NCI-H2196 (cell line): ENCODE measurements around the gene CISD3.

ENCODE experiments used
- DNase-seq: peaks from one replicate; lab custom pipeline; 2025; ENCODE audit not compliant: unreplicated experiment; lab: John Stamatoyannopoulos, UW

The CISD3 gene, protein sequence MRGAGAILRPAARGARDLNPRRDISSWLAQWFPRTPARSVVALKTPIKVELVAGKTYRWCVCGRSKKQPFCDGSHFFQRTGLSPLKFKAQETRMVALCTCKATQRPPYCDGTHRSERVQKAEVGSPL

DNA sequence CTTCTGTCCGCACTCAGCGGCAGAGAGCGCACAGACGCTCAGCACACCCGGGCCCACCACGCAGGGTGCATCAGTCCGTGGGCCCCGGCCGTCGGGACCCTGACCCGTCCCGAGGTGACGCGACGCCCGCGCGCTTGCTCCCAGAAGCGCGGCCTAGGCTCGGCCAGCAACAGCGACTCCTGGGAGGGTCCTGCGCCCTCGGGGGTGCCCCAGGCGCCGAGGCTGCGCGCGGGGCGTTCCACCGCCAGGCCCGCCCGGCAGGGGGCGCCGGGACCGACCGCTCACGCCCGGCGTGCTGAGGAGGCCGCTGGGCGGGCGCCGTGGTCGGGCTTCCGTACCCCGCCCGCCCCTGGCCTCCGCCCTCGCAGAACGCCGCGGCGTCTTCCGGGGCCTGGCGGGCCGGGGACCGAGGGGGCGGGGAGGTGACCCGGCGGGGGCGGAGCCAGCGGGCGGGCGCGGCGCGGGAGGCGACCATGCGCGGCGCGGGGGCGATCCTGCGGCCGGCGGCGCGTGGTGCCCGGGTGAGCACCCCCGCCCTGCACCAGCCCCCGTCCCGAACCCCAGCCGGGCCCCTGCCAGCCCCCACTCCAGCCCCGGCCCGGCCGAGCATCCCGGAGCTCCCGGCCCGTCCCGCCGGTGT is at the start of gene CISD3:
CISD3 (plus strand) TSS at position 456 of the 640 bp plus-strand sequence; CDS start at position 474, 18 bp downstream.
- DNase-seq, result peak; percentile 74

DNA sequence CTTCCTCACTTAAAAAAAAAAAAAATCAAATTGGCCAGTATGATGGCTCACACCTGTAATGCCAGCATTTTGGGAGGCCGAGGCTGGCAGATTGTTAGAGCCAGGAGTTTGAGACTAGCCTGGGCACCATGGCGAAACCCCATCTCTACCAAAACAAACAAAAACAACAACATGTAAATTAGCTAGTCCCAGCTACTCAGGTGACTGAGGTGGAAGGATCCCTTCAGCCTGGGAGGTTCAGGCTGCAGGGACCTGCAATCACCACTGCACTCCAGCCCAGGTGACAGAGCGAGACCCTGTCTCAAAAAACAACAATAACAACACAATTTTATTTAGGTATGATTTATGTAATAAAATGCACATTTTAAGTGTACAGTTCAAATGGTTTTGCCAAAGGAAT is 49.0 kb upstream of the CISD3 start:
- no peak for DNase-seq

DNA sequence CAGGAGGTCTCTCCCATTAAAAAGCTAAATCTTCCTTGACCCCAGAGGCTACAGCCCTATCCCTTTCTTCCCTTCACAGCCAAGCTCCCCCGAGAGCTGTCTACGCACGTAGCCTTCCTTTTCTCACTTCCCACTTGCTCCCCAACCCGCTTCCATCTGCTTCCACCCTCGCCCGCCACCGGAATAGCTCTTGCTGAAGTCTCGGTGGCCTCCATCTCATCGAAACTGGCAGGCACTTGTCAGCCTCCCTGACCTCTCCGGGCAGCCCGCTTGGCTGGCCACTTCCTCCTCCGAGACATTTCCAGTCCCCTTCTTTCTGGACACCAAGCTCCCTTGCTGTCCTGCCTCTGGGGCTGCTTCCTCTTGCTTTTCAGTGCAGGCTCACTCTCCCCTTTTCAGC is 44.6 kb upstream of the CISD3 start:
- DNase-seq, result no peak

DNA sequence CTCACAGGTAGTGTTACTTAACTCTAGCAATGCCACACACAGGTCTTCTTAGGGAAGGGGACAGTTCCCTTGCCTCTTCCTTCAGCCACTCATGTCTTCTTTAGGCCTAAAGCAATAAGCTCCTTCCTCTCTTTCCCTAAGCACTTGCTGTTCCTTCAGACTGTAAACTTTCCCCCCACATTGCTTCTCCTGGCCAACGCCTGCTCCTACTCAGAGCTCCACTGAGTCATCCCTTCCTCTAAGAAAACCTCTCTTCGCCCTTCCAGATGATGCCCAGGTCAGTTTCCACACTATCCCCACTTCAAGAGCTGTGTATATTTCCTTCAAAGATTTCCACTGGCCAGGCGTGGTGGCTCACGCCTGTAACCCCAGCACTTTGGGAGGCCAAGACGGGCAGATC is 42.9 kb upstream of the CISD3 start:
- no peak for DNase-seq

DNA sequence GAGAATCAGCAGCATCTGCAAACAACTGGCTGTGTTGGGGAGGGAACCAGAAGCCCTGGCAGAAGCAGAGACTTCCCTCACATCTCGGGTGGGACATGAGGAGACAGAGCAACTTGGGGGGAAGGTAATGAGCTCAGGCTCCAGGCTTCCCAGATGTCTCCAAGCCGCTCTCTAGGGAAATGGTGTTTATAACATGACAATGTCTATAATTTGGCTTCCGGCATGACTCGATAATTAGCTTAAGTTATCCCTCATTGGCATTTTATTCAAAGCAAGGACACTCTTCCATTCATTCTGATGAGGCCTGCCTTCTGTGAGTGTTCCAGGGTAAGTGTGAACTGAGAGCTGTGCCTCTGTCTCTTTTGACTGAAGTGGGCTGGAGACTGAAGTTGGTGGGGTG is 39.8 kb upstream of the CISD3 start:
- no peak for DNase-seq

DNA sequence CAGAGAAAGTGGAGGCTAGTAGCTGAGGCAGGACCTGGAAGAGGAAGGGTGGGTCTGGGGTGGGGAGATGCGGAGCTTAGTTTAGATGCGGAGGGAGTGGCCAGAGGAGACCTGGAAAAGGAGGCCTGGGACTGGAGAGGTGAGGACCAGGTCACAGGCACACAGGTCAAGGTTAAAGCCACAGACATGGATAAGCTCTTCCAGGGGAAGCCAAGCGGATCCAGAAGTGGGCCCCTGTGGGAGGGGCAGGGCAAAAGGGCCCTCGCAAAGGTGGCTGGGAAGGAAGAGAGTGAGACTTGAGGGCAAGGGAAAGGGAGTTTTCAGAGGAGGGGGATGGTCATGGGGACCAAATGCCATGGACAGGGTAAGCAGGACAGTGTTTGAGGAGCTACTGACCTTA is 39.0 kb upstream of the CISD3 start:
- no peak for DNase-seq

DNA sequence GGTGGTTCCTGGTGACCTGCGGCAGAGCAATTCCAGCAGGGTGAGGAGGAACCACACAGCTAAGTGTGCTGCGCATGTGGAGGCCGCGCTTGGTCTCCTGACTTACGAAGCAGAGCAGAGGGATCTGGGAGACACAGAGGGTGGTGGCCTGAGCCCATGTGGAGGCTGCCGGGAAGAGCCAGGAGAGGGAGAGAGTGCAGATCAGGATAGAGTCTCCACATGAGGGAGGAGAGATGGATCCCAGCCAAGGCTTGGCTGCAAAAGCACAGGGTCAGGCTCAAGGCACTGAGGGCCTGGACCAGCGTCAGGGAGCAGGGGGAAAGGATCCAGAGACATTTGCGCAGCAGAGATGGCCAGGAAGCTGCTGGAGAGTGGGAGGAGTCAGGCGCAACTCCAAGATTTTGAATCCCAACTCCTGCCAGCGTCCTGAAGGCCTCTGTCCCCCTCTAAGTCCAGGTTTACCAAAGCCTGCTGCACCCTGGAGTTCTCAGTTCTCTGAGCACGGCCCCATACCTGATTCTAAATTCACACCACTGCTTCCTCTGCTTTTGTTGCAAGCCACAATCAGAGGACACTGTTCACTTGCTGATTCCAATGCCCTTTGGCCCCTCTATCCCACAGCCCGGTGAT is 36.3 kb upstream of the CISD3 start:
- peak; percentile 59 for DNase-seq

DNA sequence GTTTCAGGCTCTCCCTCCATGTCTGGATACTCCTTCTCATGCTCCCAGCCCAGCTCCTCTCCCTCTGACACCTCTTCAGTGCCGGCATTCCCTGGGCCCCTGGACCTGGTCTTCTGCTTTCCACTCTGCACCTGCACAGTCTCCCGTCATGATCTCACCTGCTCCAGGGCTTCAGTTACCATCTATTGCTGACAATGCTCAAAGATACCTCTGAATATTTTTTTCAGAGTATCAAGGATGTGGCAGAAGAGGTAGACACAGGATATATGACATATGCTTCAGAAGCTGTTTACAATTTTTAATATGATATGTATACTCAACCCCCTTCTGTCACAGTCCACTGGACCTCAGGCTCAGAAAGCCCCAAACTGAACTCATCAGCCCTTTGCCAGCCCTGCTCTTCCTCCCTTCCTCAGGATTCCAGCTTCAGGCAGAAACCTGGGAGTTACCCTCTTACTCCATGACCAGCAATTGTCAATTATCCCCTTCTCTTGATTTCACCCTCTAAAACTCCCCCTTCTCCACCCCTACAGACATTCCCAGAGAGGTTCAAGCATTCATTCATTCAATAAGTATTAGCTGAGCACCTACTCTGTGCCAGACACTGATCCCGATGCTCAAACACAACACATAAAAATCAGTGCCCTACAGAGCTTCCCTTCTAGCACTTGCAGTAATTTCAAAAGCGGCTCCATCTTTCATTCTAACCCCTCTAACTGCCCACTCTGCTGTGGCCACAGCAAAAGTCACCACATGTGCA is 32.9 kb upstream of the CISD3 start:
- peak; percentile 14 for DNase-seq

DNA sequence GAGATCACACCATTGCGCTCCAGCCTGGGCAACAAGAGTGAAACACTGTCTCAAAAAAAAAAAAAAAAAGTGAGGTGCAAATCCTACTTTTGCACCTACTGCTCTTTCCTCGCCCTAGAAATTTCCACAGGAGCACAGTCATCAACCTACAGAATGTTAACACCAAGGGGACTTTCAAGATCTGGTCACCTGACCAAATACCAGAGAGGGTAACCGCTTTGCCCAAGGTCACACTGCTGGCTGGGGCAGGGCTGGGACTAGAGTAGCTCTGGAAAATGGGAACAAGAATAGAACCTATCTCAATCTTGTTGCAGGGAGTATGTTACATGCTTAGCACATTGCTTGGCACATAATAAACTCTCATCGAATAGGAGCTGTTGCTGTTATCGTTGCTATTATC is 31.4 kb upstream of the CISD3 start:
- no peak for DNase-seq

DNA sequence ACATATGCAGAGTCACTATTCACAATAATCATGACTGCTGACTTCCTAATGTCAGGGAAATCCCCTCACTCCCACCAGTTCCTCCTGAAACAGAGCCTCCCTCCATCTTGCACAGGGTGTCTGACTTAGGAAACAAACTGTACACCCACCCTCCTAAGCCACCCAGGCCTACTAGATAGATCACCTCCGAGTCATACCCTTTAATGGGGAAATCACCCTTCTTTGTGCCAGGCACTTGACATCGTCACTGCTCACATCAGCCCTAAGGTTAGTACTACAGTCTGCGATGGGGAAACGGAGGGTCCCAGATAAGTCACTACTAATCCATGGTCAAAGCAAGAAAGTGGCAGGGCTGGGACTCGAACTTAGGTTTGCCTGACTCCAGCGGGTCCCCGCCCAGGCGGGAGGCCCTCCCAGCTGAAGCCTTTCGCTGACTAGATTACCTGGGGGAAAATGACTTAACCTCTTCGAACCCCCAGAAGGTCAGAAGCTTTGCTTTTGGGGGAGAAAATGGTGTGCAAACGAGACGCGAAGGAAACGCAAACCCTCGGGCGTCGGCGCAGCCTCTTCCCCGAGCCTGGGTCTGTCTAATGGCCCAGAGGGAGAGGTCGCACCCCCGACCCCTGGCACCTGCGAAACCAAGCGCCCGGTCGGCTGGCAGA is 28.5 kb upstream of the CISD3 start:
- peak; percentile 15 for DNase-seq

DNA sequence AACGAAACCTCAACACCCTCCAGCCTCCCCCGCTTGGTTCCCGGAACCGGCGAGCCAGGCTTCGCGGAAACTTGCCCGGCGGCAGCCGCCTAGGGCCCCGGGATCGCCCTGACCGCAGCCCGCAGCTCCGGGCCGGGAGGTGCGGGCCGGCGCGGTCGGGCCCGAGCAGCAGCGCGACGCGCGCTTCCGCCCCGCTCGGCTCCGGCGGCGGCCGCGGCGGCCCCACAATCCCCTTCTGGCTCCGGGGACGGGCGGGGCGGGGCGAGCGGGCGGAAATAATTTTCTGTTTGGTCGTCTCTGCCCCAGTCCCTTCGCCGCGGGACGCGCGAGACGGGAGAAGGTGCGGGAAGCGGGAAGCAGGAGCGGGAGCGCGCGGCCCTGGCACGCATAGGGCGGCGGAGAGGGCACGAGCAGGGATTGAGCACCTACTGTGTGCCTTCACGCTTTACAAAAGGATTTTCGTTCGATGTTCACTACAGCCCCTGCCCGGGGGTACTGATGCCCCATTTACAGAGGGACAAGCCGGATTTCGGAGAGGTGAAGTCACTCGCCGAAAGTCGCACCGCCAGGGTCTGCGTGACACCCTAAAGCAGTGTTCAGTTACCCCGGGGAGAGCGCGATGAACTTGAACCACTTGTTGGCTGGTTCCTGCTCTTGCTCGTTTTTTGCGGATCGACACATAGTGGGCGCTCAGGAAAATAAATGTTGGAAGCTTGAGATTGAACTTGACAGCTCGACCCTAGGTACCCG is 27.8 kb upstream of the CISD3 start:
- DNase-seq, result peak; percentile 78

DNA sequence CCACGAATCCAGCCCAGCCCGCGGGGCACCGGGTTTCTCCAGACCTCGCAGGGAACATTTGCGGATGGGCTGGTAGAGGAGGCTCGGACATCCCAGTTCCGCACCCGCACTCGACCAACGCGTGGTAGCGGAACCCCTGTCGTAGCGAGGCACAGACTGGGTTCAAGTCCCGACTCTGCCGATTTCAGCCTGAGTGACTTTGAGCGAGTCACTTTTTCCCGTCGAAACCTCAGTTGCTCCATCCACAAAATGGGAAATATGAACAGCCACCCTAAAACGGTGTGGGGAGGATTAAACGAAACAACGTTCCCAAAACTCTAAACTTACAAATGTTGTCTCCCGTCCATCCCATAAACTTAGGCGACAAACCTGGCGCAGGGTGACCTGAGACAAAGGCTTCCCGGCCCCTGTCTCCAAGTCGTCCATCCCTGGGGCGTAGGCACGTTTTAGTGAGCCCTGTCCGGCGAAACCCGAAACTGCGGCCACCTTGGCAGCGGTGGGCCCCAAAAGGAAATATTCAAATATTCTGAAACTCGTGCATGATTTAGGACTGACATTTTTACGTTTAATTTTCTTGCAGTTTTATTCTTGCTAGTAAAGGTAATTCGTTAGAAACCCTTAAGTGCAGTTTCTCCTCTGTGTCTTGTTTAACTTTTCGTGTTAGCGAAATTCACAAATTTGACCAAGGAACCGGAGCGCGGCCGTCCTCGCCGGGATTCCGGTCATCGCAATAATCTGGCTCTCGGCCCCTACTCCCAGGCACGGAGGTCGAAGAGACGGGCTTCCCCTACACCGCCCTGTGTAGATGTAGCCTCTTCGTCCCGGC is 27.0 kb upstream of the CISD3 start:
- no peak for DNase-seq

DNA sequence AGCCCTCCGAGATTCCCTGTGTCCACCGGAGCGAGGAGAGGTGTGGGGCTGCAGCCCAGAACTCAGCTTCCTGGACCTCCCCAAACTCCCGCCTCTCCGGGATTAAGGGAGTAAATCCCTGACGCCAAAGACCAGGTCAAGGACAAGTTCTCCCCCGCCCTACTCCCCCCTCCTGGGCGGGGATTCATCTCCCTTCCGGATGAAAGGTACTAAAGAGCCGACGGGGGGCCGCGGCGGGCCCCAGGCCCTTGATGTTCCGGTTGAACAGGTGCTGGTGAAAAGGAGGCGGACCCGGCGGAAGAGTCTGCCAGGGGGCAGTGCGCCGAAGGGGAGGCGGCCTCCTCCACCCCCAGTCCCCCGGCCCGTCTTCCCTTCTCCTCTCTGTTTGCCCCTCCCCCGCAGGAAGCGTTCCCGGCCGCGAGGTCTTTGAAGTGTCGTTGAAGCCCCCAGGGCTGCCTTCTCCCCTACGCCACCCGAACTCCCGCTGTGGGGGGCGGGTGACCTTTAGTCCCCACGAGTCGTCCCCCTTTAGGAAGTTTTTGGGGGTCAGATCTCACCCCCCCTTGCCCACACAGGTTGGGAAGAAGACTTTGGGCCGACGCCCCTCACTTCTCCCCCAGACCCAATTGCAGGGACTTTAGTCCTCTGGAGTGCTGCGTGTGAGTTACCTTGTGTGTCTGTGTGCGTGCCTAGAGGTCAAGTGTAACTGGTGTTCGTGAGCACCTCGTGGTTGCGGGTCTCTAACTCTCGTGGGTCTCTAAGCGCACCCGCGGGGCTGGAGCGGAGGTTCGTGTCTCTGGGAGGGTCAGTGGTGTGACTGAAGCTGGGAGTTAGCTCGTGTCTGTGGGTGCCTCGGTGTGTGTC is 26.2 kb upstream of the CISD3 start:
- DNase-seq, result peak; percentile 91

DNA sequence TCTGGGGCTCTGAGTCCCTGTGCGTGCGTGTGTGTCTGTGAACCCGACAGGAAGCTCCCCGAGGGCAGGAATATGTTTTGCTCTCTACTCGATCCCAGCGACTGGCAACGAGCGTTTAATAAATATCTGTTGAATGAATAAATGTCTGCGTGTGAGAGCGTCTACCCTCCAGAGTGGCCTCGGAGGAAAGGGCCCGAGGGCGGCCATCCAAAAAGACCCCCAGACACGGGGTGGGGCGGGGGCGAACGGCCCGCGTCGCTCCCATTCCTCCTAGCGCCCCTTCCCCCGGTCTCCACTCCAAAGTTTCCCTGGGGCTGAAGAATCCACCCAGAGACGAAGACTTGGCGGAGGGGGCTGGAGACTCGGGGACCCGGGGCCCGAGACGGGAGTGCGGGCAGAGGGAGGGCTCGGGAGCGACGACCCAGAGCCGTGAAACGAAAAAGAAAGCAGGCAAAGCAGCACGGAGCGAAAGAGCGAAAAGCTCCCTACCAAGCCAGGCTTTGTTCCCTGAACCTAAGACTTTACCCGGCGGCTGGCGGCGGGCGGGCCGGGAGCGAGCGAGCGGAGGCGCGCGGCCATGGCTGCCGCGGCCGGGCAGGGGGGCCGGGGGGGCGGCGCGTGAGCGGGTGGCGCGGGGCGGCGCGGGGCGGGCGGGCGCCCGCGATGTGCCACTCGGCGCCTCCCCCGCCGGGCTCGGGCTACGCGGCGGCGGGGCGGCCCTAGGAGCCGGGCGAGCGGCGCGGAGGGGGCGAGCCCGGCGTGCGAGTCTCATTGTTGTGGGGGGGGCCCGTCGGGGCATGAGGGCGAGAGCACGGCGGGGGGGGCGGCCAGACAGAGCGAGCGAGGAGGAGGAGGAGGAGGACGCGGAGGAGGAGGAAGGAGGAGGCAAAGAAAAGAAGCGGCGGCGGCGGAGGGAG is 25.3 kb upstream of the CISD3 start, which contains the start of gene MLLT6:
MLLT6 (plus strand) TSS at position 668 of the 917 bp plus-strand sequence. CDS start 360 bp downstream, outside the sequence.
- peak; percentile 60 for DNase-seq

DNA sequence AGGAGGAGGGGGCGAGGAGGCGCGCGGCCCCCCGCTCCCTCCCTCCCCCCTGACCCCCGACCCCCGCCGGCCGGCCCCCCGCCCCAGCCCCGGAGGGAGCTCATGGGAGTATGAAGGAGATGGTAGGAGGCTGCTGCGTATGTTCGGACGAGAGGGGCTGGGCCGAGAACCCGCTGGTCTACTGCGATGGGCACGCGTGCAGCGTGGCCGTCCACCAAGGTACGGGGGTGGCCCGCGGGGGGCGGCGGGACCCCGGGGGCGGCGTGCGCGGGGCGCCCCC is 24.7 kb upstream of the CISD3 start:
- no peak for DNase-seq

DNA sequence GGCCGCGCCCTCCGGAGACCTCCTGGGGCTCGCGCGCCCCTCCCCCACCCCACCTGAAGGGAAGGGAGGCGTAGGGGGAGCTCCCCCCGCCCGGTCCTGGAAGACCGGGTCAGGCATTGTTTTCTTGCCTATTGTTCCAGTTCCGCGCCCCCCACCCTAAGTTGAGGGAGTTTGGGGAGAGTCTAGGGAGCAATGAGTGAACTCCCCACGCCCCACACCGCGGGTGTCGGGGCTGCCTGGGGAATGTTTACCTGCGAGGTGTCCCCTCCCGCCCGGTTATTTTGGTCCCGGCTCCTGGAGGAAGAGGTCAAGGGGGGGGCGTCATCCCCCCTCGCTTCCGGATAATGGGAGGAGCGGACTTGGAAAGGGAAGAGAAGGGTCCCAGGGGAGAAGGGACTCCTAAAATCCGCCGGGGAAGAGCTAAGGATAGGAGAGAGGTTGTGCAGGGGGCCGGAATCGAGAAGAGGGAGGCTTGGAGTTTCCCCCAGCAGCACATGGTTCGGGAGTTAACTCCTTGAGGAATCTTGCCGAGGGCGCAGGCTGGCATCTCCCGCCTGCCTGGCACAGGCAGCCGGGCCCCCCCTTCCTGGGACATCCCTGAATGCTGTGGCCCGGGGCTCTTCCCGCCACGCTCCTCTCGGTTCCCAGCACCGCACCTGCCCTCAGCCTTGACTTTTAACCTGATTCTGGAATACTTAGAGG is 24.2 kb upstream of the CISD3 start:
- no peak for DNase-seq

DNA sequence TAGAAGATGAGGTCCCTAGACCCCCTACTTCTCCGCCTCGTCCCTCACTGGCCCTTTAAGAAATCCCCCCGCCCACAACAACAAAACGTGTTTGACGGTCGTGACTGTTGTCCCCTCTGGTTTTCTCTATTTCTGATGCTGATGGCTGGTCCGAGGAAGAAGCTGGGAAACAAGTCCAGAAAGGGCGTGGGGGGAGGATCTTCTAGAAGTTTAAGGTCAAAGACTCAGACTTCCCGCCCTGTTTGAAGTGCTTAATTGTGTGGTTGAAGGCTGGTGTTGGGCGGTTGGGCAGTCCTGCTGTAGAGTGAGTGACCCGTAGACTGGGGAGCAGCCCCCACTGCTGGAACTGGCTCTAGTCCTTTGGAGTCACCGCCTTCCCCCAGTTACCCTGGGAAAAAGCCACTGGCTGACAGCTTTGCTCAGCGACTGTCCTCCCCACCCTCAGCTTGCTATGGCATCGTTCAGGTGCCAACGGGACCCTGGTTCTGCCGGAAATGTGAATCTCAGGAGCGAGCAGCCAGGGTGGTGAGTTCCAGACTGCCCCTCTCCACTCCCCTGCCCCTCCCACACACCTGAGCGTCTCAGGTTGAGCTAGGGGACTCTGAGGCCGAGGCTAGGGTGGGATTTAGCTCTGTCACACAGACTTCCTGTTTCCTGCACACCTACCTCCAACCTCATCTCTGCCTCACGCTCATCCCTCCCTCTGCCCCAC is 23.5 kb upstream of the CISD3 start:
- DNase-seq, result no peak
